Chondrocyte (in vitro differentiated cells): ENCODE results near the gene PTPRN2. TPM values are rescaled to one million over a fixed set of nuclear protein-coding genes. Genes with fewer than 3 reads are reported as not detected.

Source experiments
- DNase-seq: peaks from one replicate; pipeline ENCODE4 v3.0.0; 2021; ENCODE audit warnings: mixed read lengths, low spot score
- H3K27ac Mint-ChIP-seq: one replicate; pipeline ENCODE4 v1.8.0; 2021; ENCODE audit warnings: mild to moderate bottlenecking, moderate library complexity, mixed read lengths; ENCODE audit not compliant: unreplicated experiment
- H3K27me3 Mint-ChIP-seq: 2 replicates; pipeline ENCODE4 v1.8.0; 2021; ENCODE audit warnings: low read depth, mixed read lengths
- H3K36me3 Mint-ChIP-seq: 2 replicates; pipeline ENCODE4 v1.8.0; 2021; ENCODE audit warnings: low read depth, mixed read lengths
- H3K4me1 Mint-ChIP-seq: 2 replicates; pipeline ENCODE4 v1.8.0; 2021; ENCODE audit warnings: low read depth, mild to moderate bottlenecking, mixed read lengths
- H3K4me3 Mint-ChIP-seq: one replicate; pipeline ENCODE4 v1.8.0; 2021; ENCODE audit warnings: mild to moderate bottlenecking, moderate library complexity, mixed read lengths; ENCODE audit not compliant: unreplicated experiment
- H3K9me3 Mint-ChIP-seq: 2 replicates; pipeline ENCODE4 v1.8.0; 2021; ENCODE audit warnings: low read depth, mixed read lengths
- total RNA-seq: library from RNA; stranded (reverse); gene quantifications from 3 replicates; pipeline ENCODE4 v1.2.1, GENCODE V29; 2021
- TF ChIP-seq, protein P1 (sequence below): fragments of 200-600 bp; sonication (generic); IDR thresholded peaks from 2 replicates; pipeline ENCODE4 v1.5.0; 2021; ENCODE audit warnings: antibody characterized with exemption, mild to moderate bottlenecking, moderate library complexity

Gene PTPRN2
- total RNA-seq, 1 donor from 2014 or later = 0.30 TPM

DNA sequence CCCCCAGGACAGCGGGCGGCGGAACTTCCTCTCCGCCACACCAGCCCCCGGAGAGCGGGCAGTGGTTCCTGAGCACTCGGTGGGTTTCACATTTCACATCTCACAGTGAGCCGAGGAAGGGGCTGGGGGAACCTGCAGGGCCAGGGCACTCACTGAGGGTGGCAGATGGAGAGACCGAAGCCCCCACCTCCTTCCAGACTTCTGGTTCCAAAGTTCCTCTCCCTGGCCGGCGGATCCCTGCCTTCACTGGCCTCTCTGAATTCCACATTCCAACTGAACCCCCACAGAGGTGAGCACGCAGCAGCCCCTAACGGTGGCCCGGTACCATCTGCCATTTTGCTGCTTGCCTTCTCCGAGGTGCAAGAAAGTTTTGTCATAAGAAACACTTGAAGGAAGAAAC lies 461.0 kb downstream of the PTPRN2 start:
- H3K27me3 Mint-ChIP-seq = no peaks in the 10 kb centered on the region
- no peak for DNase-seq
- no peaks in the 10 kb centered on the region for H3K36me3 Mint-ChIP-seq
- TF ChIP-seq, protein P1, sequence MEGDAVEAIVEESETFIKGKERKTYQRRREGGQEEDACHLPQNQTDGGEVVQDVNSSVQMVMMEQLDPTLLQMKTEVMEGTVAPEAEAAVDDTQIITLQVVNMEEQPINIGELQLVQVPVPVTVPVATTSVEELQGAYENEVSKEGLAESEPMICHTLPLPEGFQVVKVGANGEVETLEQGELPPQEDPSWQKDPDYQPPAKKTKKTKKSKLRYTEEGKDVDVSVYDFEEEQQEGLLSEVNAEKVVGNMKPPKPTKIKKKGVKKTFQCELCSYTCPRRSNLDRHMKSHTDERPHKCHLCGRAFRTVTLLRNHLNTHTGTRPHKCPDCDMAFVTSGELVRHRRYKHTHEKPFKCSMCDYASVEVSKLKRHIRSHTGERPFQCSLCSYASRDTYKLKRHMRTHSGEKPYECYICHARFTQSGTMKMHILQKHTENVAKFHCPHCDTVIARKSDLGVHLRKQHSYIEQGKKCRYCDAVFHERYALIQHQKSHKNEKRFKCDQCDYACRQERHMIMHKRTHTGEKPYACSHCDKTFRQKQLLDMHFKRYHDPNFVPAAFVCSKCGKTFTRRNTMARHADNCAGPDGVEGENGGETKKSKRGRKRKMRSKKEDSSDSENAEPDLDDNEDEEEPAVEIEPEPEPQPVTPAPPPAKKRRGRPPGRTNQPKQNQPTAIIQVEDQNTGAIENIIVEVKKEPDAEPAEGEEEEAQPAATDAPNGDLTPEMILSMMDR = no peak
- no peak overlapping the region for H3K27ac Mint-ChIP-seq
- no peak overlapping the region for H3K4me3 Mint-ChIP-seq
- peaks cover 28% of the 10 kb centered on the region for H3K9me3 Mint-ChIP-seq
- H3K4me1 Mint-ChIP-seq = no peaks in the 10 kb centered on the region

DNA sequence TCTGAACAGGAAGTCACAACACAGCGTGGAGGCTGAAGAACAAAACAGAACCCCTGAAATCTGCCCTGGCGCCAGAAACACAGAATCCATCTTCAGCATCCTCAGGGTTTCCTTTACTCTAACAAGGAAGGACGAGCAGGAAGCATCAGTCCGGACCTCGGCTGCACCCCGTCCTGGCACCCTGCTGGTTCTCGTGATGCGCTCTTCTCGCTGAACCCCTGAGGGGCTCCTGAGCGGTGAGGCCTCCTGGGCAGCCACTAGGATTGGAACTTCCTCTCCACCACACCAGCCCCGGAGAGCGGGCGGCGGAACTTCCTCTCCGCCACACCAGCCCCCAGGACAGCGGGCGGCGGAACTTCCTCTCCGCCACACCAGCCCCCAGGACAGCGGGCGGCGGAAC lies 461.9 kb downstream of the PTPRN2 start:
- Mint-ChIP-seq H3K27ac (no peak overlapping the region), H3K4me1 (no peaks in the 10 kb centered on the region), H3K4me3 (no peak overlapping the region), H3K36me3 (no peaks in the 10 kb centered on the region), H3K27me3 (no peaks in the 10 kb centered on the region), H3K9me3 (peaks cover 33% of the 10 kb centered on the region)
- no peak for DNase-seq
- TF ChIP-seq, protein P1 = no peak

DNA sequence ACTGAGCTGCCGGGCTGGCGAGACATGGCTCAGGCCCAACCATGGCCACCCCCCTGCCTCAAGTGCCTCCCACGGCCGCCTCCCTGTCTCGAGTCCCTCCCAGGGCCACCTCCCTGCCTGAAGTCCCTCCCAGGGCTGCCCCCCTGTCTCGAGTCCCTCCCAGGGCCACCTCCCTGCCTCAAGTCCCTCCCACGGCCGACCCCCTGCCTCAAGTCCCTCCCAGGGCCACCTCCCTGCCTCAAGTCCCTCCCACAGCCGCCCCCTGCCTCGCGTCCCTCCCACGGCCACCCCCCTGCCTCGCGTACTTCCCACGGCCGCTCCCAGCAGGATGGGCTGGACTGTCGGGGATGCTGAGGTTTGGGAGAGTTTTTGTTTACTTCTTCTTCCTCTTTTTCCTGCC lies 462.5 kb downstream of the PTPRN2 start:
- Mint-ChIP-seq H3K36me3 (no peaks in the 10 kb centered on the region), H3K4me3 (no peak overlapping the region), H3K9me3 (peaks cover 34% of the 10 kb centered on the region), H3K27me3 (no peaks in the 10 kb centered on the region), H3K4me1 (no peaks in the 10 kb centered on the region), H3K27ac (no peak overlapping the region)
- no peak for DNase-seq
- TF ChIP-seq, protein P1 = no peak

DNA sequence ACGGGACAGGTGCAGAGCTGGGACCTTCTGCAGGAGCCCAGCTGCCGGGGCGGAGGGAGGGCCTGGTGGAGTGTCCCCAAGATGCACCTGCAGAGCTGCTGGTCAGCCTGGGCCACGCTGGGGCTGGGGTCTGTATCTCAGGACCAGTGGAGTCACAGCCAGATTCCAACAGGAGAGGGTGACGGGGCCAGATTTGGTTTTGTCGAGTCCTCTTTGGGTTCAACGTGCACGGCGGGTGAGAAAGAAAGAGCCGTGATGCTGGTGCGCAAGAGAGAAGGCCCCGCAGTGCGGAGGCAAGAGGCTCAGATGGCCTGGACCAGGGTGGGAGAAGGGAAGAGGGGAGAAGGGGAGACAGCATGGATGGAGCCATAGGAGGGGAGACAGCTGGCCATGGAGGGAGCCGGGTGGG lies 462.9 kb downstream of the PTPRN2 start:
- no peak for DNase-seq
- peaks cover 39% of the 10 kb centered on the region for H3K9me3 Mint-ChIP-seq
- no peak overlapping the region for H3K27ac Mint-ChIP-seq
- no peaks in the 10 kb centered on the region for H3K27me3 Mint-ChIP-seq
- no peaks in the 10 kb centered on the region for H3K4me1 Mint-ChIP-seq
- TF ChIP-seq, protein P1 = no peak
- no peaks in the 10 kb centered on the region for H3K36me3 Mint-ChIP-seq
- H3K4me3 Mint-ChIP-seq = no peak overlapping the region

DNA sequence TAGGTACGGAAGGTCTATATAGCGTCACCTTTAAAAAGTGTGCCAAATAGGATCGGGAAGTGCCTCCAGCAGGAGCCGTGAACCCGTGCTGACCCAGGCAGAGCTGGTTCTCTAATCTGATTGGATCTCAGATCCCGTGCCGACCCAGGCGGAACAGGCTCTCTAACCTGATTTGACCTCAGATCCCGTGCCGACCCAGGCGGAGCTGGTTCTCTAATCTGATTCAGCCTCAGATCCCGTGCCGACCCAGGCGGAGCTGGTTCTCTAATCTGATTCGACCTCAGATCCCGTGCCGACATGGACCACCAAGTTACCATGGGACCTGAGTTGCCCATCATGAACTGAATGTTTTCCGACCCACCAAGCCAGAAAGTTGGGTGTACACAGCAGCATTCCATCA lies 463.9 kb downstream of the PTPRN2 start:
- Mint-ChIP-seq H3K4me3 (no peak overlapping the region), H3K9me3 (peaks cover 47% of the 10 kb centered on the region), H3K4me1 (no peaks in the 10 kb centered on the region), H3K27ac (no peak overlapping the region), H3K36me3 (no peaks in the 10 kb centered on the region), H3K27me3 (no peaks in the 10 kb centered on the region)
- TF ChIP-seq, protein P1 = no peak
- no peak for DNase-seq
